ENCODE results near the gene EML6.

DNA sequence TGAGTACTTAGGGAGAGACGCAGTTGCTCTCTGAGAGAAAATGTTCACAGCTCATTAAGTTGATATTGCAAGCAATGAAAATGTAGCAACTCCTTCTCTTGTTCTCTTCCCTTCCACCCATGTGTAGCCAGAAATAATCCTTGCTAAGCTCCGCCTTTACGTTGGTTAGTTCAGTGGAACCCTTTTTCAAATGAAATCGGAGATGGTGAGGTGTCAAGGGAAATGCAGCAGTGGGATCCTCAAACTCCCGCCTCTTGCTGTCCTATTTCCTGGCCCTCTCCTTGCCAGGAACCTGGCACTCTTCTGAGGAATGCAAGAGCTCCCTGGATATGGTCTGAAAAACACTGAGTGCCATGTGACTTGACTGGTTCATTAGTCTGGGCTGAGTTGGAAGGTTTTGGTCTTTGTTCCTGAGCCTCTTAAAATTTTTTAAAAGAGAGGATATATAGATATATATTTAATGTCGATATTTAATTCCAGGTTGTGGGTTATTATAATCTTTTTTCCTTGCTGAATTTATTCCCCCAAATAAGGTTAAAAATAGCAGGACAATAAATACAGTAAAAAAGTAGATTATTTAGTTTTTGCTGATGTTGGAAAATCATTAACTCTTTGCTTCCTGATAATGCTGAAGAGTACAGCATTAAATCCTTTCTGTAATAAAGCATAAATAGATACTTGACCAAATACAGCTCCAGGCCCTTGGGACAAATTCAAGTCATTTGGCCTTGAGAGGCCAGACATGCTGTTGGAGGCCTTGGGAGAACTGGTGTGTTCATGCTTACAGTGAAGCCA, 116.2 kb downstream of the EML6 start:
- TF ChIP-seq, protein P1, sequence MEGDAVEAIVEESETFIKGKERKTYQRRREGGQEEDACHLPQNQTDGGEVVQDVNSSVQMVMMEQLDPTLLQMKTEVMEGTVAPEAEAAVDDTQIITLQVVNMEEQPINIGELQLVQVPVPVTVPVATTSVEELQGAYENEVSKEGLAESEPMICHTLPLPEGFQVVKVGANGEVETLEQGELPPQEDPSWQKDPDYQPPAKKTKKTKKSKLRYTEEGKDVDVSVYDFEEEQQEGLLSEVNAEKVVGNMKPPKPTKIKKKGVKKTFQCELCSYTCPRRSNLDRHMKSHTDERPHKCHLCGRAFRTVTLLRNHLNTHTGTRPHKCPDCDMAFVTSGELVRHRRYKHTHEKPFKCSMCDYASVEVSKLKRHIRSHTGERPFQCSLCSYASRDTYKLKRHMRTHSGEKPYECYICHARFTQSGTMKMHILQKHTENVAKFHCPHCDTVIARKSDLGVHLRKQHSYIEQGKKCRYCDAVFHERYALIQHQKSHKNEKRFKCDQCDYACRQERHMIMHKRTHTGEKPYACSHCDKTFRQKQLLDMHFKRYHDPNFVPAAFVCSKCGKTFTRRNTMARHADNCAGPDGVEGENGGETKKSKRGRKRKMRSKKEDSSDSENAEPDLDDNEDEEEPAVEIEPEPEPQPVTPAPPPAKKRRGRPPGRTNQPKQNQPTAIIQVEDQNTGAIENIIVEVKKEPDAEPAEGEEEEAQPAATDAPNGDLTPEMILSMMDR (IDR thresholded peaks at IDR 0.05; ENCODE audit: low read depth, low read length) = no peak
- no peak for TF ChIP-seq EZH2phosphoT487 (IDR thresholded peaks at IDR 0.05; ENCODE audit: low read depth)
